SK-N-SH (cell line): Measurements from ENCODE around the gene CPZ. TPM values are rescaled to one million over a fixed set of nuclear protein-coding genes. Genes with fewer than 3 reads are reported as not detected.

ENCODE experiments used
- CTCF ChIA-PET: fragments of 300-600, 350-600 bp; formaldehyde crosslinking; extraction: SDS; loops from one replicate; lab custom pipeline; 2021; lab: Yijun Ruan, JAX
- POLR2A ChIA-PET: fragments of 350-600 bp; sonication (Branson Sonifier 250); formaldehyde crosslinking; extraction: SDS; loops from one replicate; lab custom pipeline; 2020; ENCODE audit warnings: antibody characterized with exemption, inconsistent platforms; lab: Yijun Ruan, JAX
- DNase-seq: peaks from one replicate; pipeline ENCODE4 v3.0.0; 2012
- H2AFZ ChIP-seq: fragments of 200-600 bp; sonication (generic); 2 replicates; pipeline ENCODE4 v1.8.1; 2016; ENCODE audit warnings: antibody characterized with exemption, mild to moderate bottlenecking, low read depth
- H3F3A ChIP-seq: fragments of 200-600 bp; sonication (generic); replicated peaks from 2 replicates; pipeline ENCODE3; 2016; ENCODE audit warnings: antibody characterized with exemption, mild to moderate bottlenecking; ENCODE audit not compliant: insufficient read depth
- H3K27ac ChIP-seq, 2 experiments: fragments of 200-500 bp in 1 of 2; fragments of 200-600 bp in 1 of 2; sonication (Bioruptor generic) in 1 of 2; sonication (generic), shearing (Covaris generic) in 1 of 2; 2 replicates each; pipeline versions ENCODE4 v1.5.1 to v1.6.1; 2014 to 2016; ENCODE audit warnings: low read depth in 2 of 2, inconsistent platforms in 1 of 2, low read length in 1 of 2, mild to moderate bottlenecking in 1 of 2, mixed read lengths in 1 of 2
- H3K27me3 ChIP-seq: fragments of 200-600 bp; sonication (generic), shearing (Covaris generic); 2 replicates; pipeline ENCODE4 v1.6.1; 2016; ENCODE audit warnings: mixed run types; ENCODE audit not compliant: insufficient read depth
- H3K36me3 ChIP-seq, 2 experiments: fragments of 200-500 bp in 1 of 2; fragments of 200-600 bp in 1 of 2; sonication (Bioruptor generic) in 1 of 2; sonication (generic) in 1 of 2; replicated peaks in 1 of 2; 2 replicates each; pipeline versions ENCODE3 to v1.5.1; 2014 to 2016; ENCODE audit warnings: low read length in 1 of 2, mild to moderate bottlenecking in 1 of 2; ENCODE audit not compliant: insufficient read depth in 2 of 2, control insufficient read depth in 1 of 2
- H3K4me1 ChIP-seq, 2 experiments: fragments of 200-500 bp in 1 of 2; fragments of 200-600 bp in 1 of 2; sonication (Bioruptor generic) in 1 of 2; sonication (generic), shearing (Covaris generic) in 1 of 2; 2 replicates each; pipeline versions ENCODE4 v1.5.1 to v1.6.1; 2014 to 2016; ENCODE audit warnings: low read depth in 1 of 2, low read length in 1 of 2, mixed run types in 1 of 2; ENCODE audit not compliant: insufficient read depth in 2 of 2, control insufficient read depth in 1 of 2
- H3K4me2 ChIP-seq: fragments of 200-600 bp; sonication (generic), shearing (Covaris generic); 2 replicates; pipeline ENCODE4 v1.6.1; 2017; ENCODE audit warnings: mixed run types
- H3K4me3 ChIP-seq, 2 experiments: fragments of 200-500 bp in 1 of 2; fragments of 200-600 bp in 1 of 2; sonication (Bioruptor generic) in 1 of 2; sonication (generic), shearing (Covaris generic) in 1 of 2; 2 replicates each; pipeline versions ENCODE4 v1.5.1 to v1.8.1; 2014 to 2016; ENCODE audit warnings: low read depth in 2 of 2, inconsistent platforms in 1 of 2, low read length in 1 of 2, mild to moderate bottlenecking in 1 of 2, mixed read lengths in 1 of 2, moderate library complexity in 1 of 2
- H3K79me2 ChIP-seq: fragments of 200-600 bp; sonication (generic); 2 replicates; pipeline ENCODE4 v1.8.1; 2017; ENCODE audit warnings: mild to moderate bottlenecking; ENCODE audit not compliant: insufficient read depth
- H3K9ac ChIP-seq: fragments of 200-600 bp; sonication (generic); 2 replicates; pipeline ENCODE4 v1.6.1; 2017; ENCODE audit warnings: mixed run types
- H3K9me2 ChIP-seq: fragments of 200-600 bp; sonication (generic); 2 replicates; pipeline ENCODE4 v1.6.1; 2017; ENCODE audit warnings: mixed run types
- H3K9me3 ChIP-seq: fragments of 200-600 bp; sonication (generic); 2 replicates; pipeline ENCODE4 v1.6.1; 2017; ENCODE audit warnings: mixed run types, mild to moderate bottlenecking, moderate library complexity
- H4K20me1 ChIP-seq: fragments of 200-600 bp; sonication (generic); 2 replicates; pipeline ENCODE4 v1.6.1; 2017; ENCODE audit warnings: mild to moderate bottlenecking, mixed run types; ENCODE audit not compliant: insufficient read depth
- CHD2 ChIP-seq: fragments of 150-350 bp; IDR thresholded peaks from 2 replicates; pipeline ENCODE4 v1.6.1; 2018; ENCODE audit warnings: low read length; ENCODE audit not compliant: partially characterized antibody
- CTCF ChIP-seq: fragments of 200-600 bp; sonication (generic); IDR thresholded peaks from 2 replicates; pipeline ENCODE4 v1.6.1; 2017; ENCODE audit warnings: antibody characterized with exemption, mild to moderate bottlenecking, moderate library complexity
- ELF1 ChIP-seq: IDR thresholded peaks from 2 replicates; pipeline ENCODE4 v1.4.0; 2012
- EP300 ChIP-seq, 2 experiments: IDR thresholded peaks; 2 replicates each; pipeline versions ENCODE4 v1.4.0 to v1.6.1; 2012; ENCODE audit warnings: borderline replicate concordance in 1 of 2, low read depth in 1 of 2, low read length in 1 of 2
- FOSL2 ChIP-seq: IDR thresholded peaks from 2 replicates; pipeline ENCODE4 v1.4.0; 2012; ENCODE audit warnings: low read depth, mild to moderate bottlenecking, moderate library complexity, borderline replicate concordance
- FOXJ3 ChIP-seq: sonication (generic); formaldehyde crosslinking; IDR thresholded peaks from 2 replicates; pipeline ENCODE4 v1.5.1; 2020; ENCODE audit warnings: mild to moderate bottlenecking, missing genetic modification reagents
- JUND ChIP-seq: IDR thresholded peaks from 2 replicates; pipeline ENCODE4 v1.4.0; 2012
- MEF2A ChIP-seq: IDR thresholded peaks from 2 replicates; pipeline ENCODE4 v1.4.0; 2012; ENCODE audit warnings: low read depth, borderline replicate concordance
- MXI1 ChIP-seq: IDR thresholded peaks from 2 replicates; pipeline ENCODE4 v1.6.1; 2012; ENCODE audit warnings: mild to moderate bottlenecking, low read depth, low read length, improper control_type of control experiment
- RFX5 ChIP-seq: IDR thresholded peaks from 2 replicates; pipeline ENCODE4 v1.6.1; 2012; ENCODE audit warnings: mild to moderate bottlenecking, improper control_type of control experiment, low read length
- SIN3A ChIP-seq: IDR thresholded peaks from 2 replicates; pipeline ENCODE4 v1.6.1; 2012; ENCODE audit warnings: low read depth, mild to moderate bottlenecking, low read length, moderate library complexity, borderline replicate concordance
- SMC3 ChIP-seq: IDR thresholded peaks from 2 replicates; pipeline ENCODE4 v1.6.1; 2012; ENCODE audit warnings: low read depth, low read length, improper control_type of control experiment
- TCF12 ChIP-seq: IDR thresholded peaks from 2 replicates; pipeline ENCODE4 v1.4.0; 2012
- USF2 ChIP-seq: fragments of 150-350 bp; IDR thresholded peaks from 2 replicates; pipeline ENCODE4 v1.6.1; 2017; ENCODE audit warnings: antibody characterized with exemption, low read length, low read depth, borderline replicate concordance
- WGBS: methylation state at CpG from one replicate; pipeline ENCODE4 v1.1.6; 2017; ENCODE audit warnings: low lambda C conversion rate; 5-methylcytosine and 5-hydroxymethylcytosine counted together
- polyA plus RNA-seq, 3 experiments: library from polyadenylated mRNA; depleted of rRNA; stranded (reverse); fragments of >200 nt; gene quantifications; 2 replicates each; pipeline ENCODE4 v1.2.3, GENCODE V29; 2012
- TF ChIP-seq, protein P1 (sequence below): IDR thresholded peaks from 2 replicates; pipeline ENCODE4 v1.4.0; 2012; ENCODE audit warnings: low read depth, borderline replicate concordance
- TF ChIP-seq, protein P2 (sequence below): IDR thresholded peaks from 2 replicates; pipeline ENCODE4; 2012
- TF ChIP-seq, protein P3 (sequence below): IDR thresholded peaks from 2 replicates; pipeline ENCODE4 v1.6.1; 2012; ENCODE audit warnings: mild to moderate bottlenecking, low read depth, low read length, moderate library complexity

Gene CPZ
- polyA plus RNA-seq, 1 of the 3 experiments (the other 2 are of a cell fraction) = not detected

GRCh38 chr4:8574796-8575370 lies 17.7 kb upstream of the CPZ start:
- 64% methylated on average over 2 of the region's 5 CpGs for WGBS

GRCh38 chr4:8575457-8575856 lies 17.1 kb upstream of the CPZ start:
- H4K20me1 ChIP-seq = no peaks in the 10 kb centered on the region
- H3K4me1 ChIP-seq = peaks cover 0 to 4% of the 10 kb centered on the region in 2 experiments; a peak in 1 of 4 replicates
- no peaks in the 10 kb centered on the region; the same call in 1 of the 2 replicates for H3K27me3 ChIP-seq
- H3F3A ChIP-seq = no peaks in the 10 kb centered on the region
- no peaks in the 10 kb centered on the region for H3K36me3 ChIP-seq
- no peak overlapping the region for H3K27ac ChIP-seq
- no peak overlapping the region for H3K4me2 ChIP-seq
- no peak overlapping the region for H2AFZ ChIP-seq
- no peak overlapping the region for H3K4me3 ChIP-seq
- WGBS = 37% methylated on average over 4 of the region's 4 CpGs
- POLR2A ChIA-PET = no interaction called here
- H3K9me3 ChIP-seq = no peaks in the 10 kb centered on the region
- H3K9me2 ChIP-seq = no peaks in the 10 kb centered on the region
- H3K79me2 ChIP-seq = no peaks in the 10 kb centered on the region
- no peak overlapping the region for H3K9ac ChIP-seq
- DNase-seq = no peak
- CTCF ChIA-PET = interaction anchor here (0.9 to 1.7 kb wide), 4 partner anchors 8 to 32 kb away, joined by 3 to 5 read pairs (median 3); partner anchors contain the start of gene CPZ
- TF ChIP-seq CTCF = no peak
- no peak for TF ChIP-seq JUND
- no peak for TF ChIP-seq TCF12
- TF ChIP-seq MXI1 = no peak
- no peak for TF ChIP-seq EP300 (IDR thresholded peaks at IDR 0.05; ENCODE audit: borderline replicate concordance in 1 of 2, low read depth in 1 of 2, low read length in 1 of 2)
- no peak for TF ChIP-seq RFX5
- TF ChIP-seq, protein P1, sequence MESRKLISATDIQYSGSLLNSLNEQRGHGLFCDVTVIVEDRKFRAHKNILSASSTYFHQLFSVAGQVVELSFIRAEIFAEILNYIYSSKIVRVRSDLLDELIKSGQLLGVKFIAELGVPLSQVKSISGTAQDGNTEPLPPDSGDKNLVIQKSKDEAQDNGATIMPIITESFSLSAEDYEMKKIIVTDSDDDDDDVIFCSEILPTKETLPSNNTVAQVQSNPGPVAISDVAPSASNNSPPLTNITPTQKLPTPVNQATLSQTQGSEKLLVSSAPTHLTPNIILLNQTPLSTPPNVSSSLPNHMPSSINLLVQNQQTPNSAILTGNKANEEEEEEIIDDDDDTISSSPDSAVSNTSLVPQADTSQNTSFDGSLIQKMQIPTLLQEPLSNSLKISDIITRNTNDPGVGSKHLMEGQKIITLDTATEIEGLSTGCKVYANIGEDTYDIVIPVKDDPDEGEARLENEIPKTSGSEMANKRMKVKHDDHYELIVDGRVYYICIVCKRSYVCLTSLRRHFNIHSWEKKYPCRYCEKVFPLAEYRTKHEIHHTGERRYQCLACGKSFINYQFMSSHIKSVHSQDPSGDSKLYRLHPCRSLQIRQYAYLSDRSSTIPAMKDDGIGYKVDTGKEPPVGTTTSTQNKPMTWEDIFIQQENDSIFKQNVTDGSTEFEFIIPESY = no peak
- TF ChIP-seq USF2 = no peak
- no peak for TF ChIP-seq FOSL2
- no peak for TF ChIP-seq FOXJ3
- no peak for TF ChIP-seq ELF1
- TF ChIP-seq, protein P2, sequence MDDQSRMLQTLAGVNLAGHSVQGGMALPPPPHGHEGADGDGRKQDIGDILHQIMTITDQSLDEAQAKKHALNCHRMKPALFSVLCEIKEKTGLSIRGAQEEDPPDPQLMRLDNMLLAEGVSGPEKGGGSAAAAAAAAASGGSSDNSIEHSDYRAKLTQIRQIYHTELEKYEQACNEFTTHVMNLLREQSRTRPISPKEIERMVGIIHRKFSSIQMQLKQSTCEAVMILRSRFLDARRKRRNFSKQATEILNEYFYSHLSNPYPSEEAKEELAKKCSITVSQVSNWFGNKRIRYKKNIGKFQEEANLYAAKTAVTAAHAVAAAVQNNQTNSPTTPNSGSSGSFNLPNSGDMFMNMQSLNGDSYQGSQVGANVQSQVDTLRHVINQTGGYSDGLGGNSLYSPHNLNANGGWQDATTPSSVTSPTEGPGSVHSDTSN = no peak
- no peak for TF ChIP-seq SMC3
- TF ChIP-seq SIN3A = no peak
- TF ChIP-seq, protein P3, sequence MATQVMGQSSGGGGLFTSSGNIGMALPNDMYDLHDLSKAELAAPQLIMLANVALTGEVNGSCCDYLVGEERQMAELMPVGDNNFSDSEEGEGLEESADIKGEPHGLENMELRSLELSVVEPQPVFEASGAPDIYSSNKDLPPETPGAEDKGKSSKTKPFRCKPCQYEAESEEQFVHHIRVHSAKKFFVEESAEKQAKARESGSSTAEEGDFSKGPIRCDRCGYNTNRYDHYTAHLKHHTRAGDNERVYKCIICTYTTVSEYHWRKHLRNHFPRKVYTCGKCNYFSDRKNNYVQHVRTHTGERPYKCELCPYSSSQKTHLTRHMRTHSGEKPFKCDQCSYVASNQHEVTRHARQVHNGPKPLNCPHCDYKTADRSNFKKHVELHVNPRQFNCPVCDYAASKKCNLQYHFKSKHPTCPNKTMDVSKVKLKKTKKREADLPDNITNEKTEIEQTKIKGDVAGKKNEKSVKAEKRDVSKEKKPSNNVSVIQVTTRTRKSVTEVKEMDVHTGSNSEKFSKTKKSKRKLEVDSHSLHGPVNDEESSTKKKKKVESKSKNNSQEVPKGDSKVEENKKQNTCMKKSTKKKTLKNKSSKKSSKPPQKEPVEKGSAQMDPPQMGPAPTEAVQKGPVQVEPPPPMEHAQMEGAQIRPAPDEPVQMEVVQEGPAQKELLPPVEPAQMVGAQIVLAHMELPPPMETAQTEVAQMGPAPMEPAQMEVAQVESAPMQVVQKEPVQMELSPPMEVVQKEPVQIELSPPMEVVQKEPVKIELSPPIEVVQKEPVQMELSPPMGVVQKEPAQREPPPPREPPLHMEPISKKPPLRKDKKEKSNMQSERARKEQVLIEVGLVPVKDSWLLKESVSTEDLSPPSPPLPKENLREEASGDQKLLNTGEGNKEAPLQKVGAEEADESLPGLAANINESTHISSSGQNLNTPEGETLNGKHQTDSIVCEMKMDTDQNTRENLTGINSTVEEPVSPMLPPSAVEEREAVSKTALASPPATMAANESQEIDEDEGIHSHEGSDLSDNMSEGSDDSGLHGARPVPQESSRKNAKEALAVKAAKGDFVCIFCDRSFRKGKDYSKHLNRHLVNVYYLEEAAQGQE = no peak
- no peak for TF ChIP-seq MEF2A

More at GRCh38 chr4:8574796-8575370, 17.7 kb upstream of the CPZ start:
- CTCF ChIA-PET = interaction anchor here (0.9 to 1.7 kb wide), 4 partner anchors 9 to 32 kb away, joined by 3 to 5 read pairs (median 3); partner anchors contain the start of gene CPZ
- H3K27ac ChIP-seq = no peak overlapping the region
- H3K9me3 ChIP-seq = no peaks in the 10 kb centered on the region
- H3K79me2 ChIP-seq = no peaks in the 10 kb centered on the region
- H3K36me3 ChIP-seq = no peaks in the 10 kb centered on the region
- no peak overlapping the region for H3K4me3 ChIP-seq
- no peaks in the 10 kb centered on the region; the same call in 1 of the 2 replicates for H3K27me3 ChIP-seq
- POLR2A ChIA-PET = no interaction called here
- no peak for TF ChIP-seq MXI1
- no peak for TF ChIP-seq FOXJ3
- no peak for TF ChIP-seq CHD2
- no peak for TF ChIP-seq SMC3
- TF ChIP-seq, all 33 proteins: peak for 0
- no peak overlapping the region for H3K9ac ChIP-seq
- H3K4me1 ChIP-seq = peaks cover 0 to 2% of the 10 kb centered on the region in 2 experiments; a peak in 1 of 4 replicates
- H3F3A ChIP-seq = no peaks in the 10 kb centered on the region
- DNase-seq = no peak
- H2AFZ ChIP-seq = no peak overlapping the region
- no peak overlapping the region for H3K4me2 ChIP-seq
- H4K20me1 ChIP-seq = no peaks in the 10 kb centered on the region
- H3K9me2 ChIP-seq = no peaks in the 10 kb centered on the region
